ENCODE data around the gene CDC42EP5.

DNA sequence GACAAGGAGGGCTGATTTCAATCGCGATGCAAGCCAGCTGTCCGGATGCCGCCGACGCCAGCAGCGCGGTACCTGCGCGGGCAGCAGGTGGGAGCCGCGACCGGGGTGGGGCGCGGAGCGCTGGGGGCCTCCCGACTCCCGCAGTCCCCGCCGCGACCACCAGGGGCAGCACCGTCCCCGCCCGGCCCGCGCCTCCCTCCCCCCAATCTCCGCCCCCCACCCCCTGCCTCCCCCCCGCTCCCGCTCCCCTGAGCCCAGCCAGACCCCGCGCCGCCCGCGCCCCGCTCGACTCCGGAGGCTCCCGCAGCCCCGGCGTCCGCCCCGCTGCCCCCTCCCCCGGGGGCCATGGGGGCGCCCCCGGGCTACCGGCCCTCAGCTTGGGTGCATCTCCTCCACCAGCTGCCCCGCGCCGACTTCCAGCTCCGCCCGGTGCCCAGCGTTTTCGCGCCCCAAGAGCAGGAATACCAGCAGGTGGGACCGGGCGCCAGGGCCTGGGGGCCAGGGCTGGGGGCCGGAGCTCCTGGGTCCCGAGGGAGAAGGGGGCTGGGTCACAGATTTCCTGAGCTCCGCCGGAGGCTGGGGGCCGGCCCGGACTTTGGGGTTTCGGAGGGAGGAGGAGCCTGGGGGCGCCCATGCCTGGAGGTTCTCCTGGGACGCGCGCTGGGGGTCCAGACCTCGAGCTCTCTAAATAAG, 57.7 kb downstream of the CDC42EP5 start, which contains the start of gene TTYH1:
- peak in 1 of 4 experiments; percentile 17 for TF ChIP-seq CTCF (IDR thresholded peaks at IDR 0.05)
- no peak for TF ChIP-seq POLR2AphosphoS5 (IDR thresholded peaks at IDR 0.05)
- TF ChIP-seq POLR2A (IDR thresholded peaks at IDR 0.05): no peak
